Hepatocyte (in vitro differentiated cells): ENCODE data around the gene DTX3.

Source experiments
- EZH2 ChIP-seq: fragments of 200-600 bp; sonication (generic); IDR thresholded peaks from 2 replicates; pipeline ENCODE4 v1.6.1; 2016; ENCODE audit warnings: antibody characterized with exemption, mild to moderate bottlenecking, borderline replicate concordance
- TF ChIP-seq, protein P1 (sequence below): fragments of 200-600 bp; sonication (generic); IDR thresholded peaks from 2 replicates; pipeline ENCODE4 v1.5.1; 2016; ENCODE audit warnings: antibody characterized with exemption, mild to moderate bottlenecking; ENCODE audit not compliant: poor library complexity

DNA sequence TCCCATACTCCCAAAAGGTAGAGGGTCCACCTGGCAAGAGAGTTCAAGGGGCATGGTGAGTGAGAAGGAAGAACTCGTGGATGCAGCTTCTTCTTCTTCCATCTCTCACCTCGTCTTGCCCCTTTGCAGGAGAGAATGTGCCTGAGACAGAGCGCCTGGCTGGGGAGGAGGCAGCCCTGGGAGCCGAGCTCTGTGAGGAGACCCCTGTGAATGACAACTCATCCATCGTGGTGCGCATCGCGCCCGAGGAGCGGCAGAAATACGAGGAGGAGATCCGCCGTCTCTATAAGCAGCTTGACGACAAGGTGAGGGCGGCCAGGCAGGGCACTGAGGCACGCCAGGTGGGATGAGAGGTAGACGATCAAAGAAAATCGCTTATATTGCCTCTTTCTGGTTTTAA, 34.8 kb upstream of the DTX3 start:
- TF ChIP-seq, protein P1, sequence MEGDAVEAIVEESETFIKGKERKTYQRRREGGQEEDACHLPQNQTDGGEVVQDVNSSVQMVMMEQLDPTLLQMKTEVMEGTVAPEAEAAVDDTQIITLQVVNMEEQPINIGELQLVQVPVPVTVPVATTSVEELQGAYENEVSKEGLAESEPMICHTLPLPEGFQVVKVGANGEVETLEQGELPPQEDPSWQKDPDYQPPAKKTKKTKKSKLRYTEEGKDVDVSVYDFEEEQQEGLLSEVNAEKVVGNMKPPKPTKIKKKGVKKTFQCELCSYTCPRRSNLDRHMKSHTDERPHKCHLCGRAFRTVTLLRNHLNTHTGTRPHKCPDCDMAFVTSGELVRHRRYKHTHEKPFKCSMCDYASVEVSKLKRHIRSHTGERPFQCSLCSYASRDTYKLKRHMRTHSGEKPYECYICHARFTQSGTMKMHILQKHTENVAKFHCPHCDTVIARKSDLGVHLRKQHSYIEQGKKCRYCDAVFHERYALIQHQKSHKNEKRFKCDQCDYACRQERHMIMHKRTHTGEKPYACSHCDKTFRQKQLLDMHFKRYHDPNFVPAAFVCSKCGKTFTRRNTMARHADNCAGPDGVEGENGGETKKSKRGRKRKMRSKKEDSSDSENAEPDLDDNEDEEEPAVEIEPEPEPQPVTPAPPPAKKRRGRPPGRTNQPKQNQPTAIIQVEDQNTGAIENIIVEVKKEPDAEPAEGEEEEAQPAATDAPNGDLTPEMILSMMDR = no peak
- no peak for TF ChIP-seq EZH2
